Retinal pigment epithelial cell (primary cell): ENCODE data around the gene DHRS3.

Experiments
- DNase-seq: peaks from one replicate; pipeline ENCODE4 v3.0.0-alpha.2; 2010; ENCODE audit warnings: low read depth
- H3K4me3 ChIP-seq: 2 replicates; pipeline ENCODE4 v1.5.1; 2011; ENCODE audit warnings: mild to moderate bottlenecking, low read length, control low read depth, moderate library complexity
- TF ChIP-seq, protein P1 (sequence below): conservative IDR thresholded peaks from 2 replicates; pipeline ENCODE4 v1.5.1; 2011; ENCODE audit warnings: low read depth, low read length, control low read depth, inconsistent platforms

Gene DHRS3

GRCh38 chr1:12615865-12616708, 1.9 kb downstream of the DHRS3 start:
- H3K4me3 ChIP-seq: peak overlapping the region; percentile 85
- TF ChIP-seq, protein P1, sequence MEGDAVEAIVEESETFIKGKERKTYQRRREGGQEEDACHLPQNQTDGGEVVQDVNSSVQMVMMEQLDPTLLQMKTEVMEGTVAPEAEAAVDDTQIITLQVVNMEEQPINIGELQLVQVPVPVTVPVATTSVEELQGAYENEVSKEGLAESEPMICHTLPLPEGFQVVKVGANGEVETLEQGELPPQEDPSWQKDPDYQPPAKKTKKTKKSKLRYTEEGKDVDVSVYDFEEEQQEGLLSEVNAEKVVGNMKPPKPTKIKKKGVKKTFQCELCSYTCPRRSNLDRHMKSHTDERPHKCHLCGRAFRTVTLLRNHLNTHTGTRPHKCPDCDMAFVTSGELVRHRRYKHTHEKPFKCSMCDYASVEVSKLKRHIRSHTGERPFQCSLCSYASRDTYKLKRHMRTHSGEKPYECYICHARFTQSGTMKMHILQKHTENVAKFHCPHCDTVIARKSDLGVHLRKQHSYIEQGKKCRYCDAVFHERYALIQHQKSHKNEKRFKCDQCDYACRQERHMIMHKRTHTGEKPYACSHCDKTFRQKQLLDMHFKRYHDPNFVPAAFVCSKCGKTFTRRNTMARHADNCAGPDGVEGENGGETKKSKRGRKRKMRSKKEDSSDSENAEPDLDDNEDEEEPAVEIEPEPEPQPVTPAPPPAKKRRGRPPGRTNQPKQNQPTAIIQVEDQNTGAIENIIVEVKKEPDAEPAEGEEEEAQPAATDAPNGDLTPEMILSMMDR: no peak
- DNase-seq: peak; percentile 92

DNA sequence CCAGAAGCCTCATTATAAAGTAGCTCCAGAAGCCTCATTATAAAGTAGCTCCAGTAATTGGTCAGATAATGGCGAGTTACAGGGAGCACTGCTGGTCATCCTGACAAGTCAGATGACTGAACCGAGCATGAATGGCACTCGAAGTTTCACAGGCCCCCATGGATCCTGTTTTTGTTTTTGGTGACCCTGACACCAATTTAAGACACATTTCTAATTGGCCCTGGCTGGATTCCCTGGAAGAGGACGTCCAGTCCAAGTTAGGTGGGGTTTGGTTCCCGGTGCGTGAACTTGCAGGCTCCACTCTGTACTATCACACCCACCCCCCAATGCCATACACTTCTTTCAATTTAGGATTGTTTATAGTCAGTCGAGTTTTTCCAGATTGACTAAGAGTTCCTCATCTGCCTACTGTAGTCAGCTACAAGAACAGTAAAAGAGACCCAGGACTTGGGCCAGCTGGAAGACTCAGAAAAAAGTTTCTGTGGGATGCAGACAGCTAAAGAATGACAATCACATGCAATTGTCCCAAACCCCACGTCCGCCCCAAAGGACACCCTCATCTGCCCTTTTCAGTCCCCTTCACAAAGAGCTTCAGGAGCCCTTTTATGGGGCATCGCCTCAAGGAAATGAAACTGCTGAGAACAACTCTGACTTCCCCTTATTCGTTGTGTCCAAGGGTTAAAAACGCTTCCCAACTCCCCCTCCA, 2.7 kb downstream of the DHRS3 start:
- TF ChIP-seq, protein P1: no peak
- no peak for DNase-seq
- H3K4me3 ChIP-seq: peak overlapping the region; percentile 85

- TF ChIP-seq, protein P1: no peak
- no peak for DNase-seq
- H3K4me3 ChIP-seq: peak overlapping the region; percentile 85
Measured at GRCh38 chr1:12614402-12615158, 3.4 kb downstream of the DHRS3 start.

GRCh38 chr1:12613180-12613579, 4.8 kb downstream of the DHRS3 start:
- TF ChIP-seq, protein P1: no peak
- H3K4me3 ChIP-seq: peak overlapping the region; percentile 85
- no peak for DNase-seq

- peak overlapping the region; percentile 36 for H3K4me3 ChIP-seq
- DNase-seq: no peak
- TF ChIP-seq, protein P1: no peak
Measured at GRCh38 chr1:12610941-12611340, 7.1 kb downstream of the DHRS3 start.

GRCh38 chr1:12610305-12610935, 7.6 kb downstream of the DHRS3 start:
- no peak for DNase-seq
- H3K4me3 ChIP-seq: peak overlapping the region; percentile 36
- TF ChIP-seq, protein P1: no peak
